ENCODE measurements around the gene OSCP1. TPM values are rescaled to one million over a fixed set of nuclear protein-coding genes. Genes with fewer than 3 reads are reported as not detected.

Gene OSCP1
- total and polyA plus RNA-seq, 2 donors (not counting 1 experiment from before 2014, with no cell fraction given), result 6.5 to 10.7 TPM

- H3K27me3 ChIP-seq (ENCODE audit: control insufficient read depth, insufficient read depth, low read length), result peaks cover 9% of the 10 kb centered on the region
- no peak overlapping the region for H2AFZ ChIP-seq (ENCODE audit: low read length)
- no peak for DNase-seq (ENCODE audit: low read depth in 2 of 2)
- TF ChIP-seq CTCF (conservative IDR thresholded peaks at IDR 0.05 in 1 of 2, IDR thresholded peaks at IDR 0.05 in 1 of 2; ENCODE audit: low read depth in 1 of 2, low read length in 2 of 2) (no peak), EZH2 (IDR thresholded peaks at IDR 0.05; ENCODE audit: low read length, missing control alignments) (no peak)
- no peaks in the 10 kb centered on the region for H3K36me3 ChIP-seq (ENCODE audit: control insufficient read depth, insufficient read depth, low read length)
- no peaks in the 10 kb centered on the region for H3K79me2 ChIP-seq (ENCODE audit: control insufficient read depth, insufficient read depth, low read length)
- no peaks in the 10 kb centered on the region for H3K4me1 ChIP-seq (ENCODE audit: control insufficient read depth, extremely low read depth, insufficient read depth, low read length)
- no peak overlapping the region for H3K4me3 ChIP-seq (replicated peaks in 1 of 4; ENCODE audit: control extremely low read depth in 1 of 4, insufficient read depth in 1 of 4, low read depth in 3 of 4, low read length in 4 of 4)
- no peak overlapping the region for H3K4me2 ChIP-seq (ENCODE audit: extremely low read depth, insufficient read depth, low read length)
- H4K20me1 ChIP-seq (ENCODE audit: control insufficient read depth, extremely low read depth, insufficient read depth, low read length), result no peaks in the 10 kb centered on the region
- no peak overlapping the region for H3K27ac ChIP-seq (ENCODE audit: insufficient read depth, low read length)
- H3K9ac ChIP-seq (ENCODE audit: insufficient read depth, low read length), result no peak overlapping the region
- H3K9me3 ChIP-seq (ENCODE audit: control insufficient read depth, insufficient read depth, low read depth, low read length), result no peaks in the 10 kb centered on the region
Measured at GRCh38 chr1:36486093-36486438, 35.8 kb upstream of the OSCP1 start.

- Histone ChIP-seq H2AFZ (ENCODE audit: low read length) (no peak overlapping the region), H3K9ac (ENCODE audit: insufficient read depth, low read length) (no peak overlapping the region), H3K4me3 (replicated peaks in 1 of 4; ENCODE audit: control extremely low read depth in 1 of 4, insufficient read depth in 1 of 4, low read depth in 3 of 4, low read length in 4 of 4) (no peak overlapping the region), H3K4me2 (ENCODE audit: extremely low read depth, insufficient read depth, low read length) (no peak overlapping the region), H3K27ac (ENCODE audit: insufficient read depth, low read length) (no peak overlapping the region), H3K36me3 (ENCODE audit: control insufficient read depth, insufficient read depth, low read length) (no peaks in the 10 kb centered on the region), H3K79me2 (ENCODE audit: control insufficient read depth, insufficient read depth, low read length) (no peaks in the 10 kb centered on the region), H3K27me3 (ENCODE audit: control insufficient read depth, insufficient read depth, low read length) (peaks cover 12% of the 10 kb centered on the region), H4K20me1 (ENCODE audit: control insufficient read depth, extremely low read depth, insufficient read depth, low read length) (no peaks in the 10 kb centered on the region), H3K9me3 (ENCODE audit: control insufficient read depth, insufficient read depth, low read depth, low read length) (no peaks in the 10 kb centered on the region), H3K4me1 (ENCODE audit: control insufficient read depth, extremely low read depth, insufficient read depth, low read length) (no peaks in the 10 kb centered on the region)
- no peak for TF ChIP-seq EZH2 (IDR thresholded peaks at IDR 0.05; ENCODE audit: low read length, missing control alignments)
- TF ChIP-seq CTCF (conservative IDR thresholded peaks at IDR 0.05 in 1 of 2, IDR thresholded peaks at IDR 0.05 in 1 of 2; ENCODE audit: low read depth in 1 of 2, low read length in 2 of 2), result no peak
- DNase-seq (ENCODE audit: low read depth in 2 of 2), result no peak
Measured at GRCh38 chr1:36484099-36484498, 33.8 kb upstream of the OSCP1 start.

- TF ChIP-seq CTCF (conservative IDR thresholded peaks at IDR 0.05 in 1 of 2, IDR thresholded peaks at IDR 0.05 in 1 of 2; ENCODE audit: low read depth in 1 of 2, low read length in 2 of 2), result no peak
- no peak for TF ChIP-seq EZH2 (IDR thresholded peaks at IDR 0.05; ENCODE audit: low read length, missing control alignments)
- Histone ChIP-seq H3K9ac (ENCODE audit: insufficient read depth, low read length) (no peak within 1 kb of the TSS), H3K79me2 (ENCODE audit: control insufficient read depth, insufficient read depth, low read length) (no peaks in the 10 kb centered on the region), H3K4me2 (ENCODE audit: extremely low read depth, insufficient read depth, low read length) (peak within 1 kb of the TSS; percentile 5), H3K4me3 (replicated peaks in 1 of 4; ENCODE audit: control extremely low read depth in 1 of 4, insufficient read depth in 1 of 4, low read depth in 3 of 4, low read length in 4 of 4) (no peak within 1 kb of the TSS), H3K27me3 (ENCODE audit: control insufficient read depth, insufficient read depth, low read length) (peaks cover 12% of the 10 kb centered on the region), H3K36me3 (ENCODE audit: control insufficient read depth, insufficient read depth, low read length) (no peaks in the 10 kb centered on the region), H2AFZ (ENCODE audit: low read length) (no peak within 1 kb of the TSS), H3K9me3 (ENCODE audit: control insufficient read depth, insufficient read depth, low read depth, low read length) (no peaks in the 10 kb centered on the region), H4K20me1 (ENCODE audit: control insufficient read depth, extremely low read depth, insufficient read depth, low read length) (no peaks in the 10 kb centered on the region), H3K27ac (ENCODE audit: insufficient read depth, low read length) (no peak within 1 kb of the TSS), H3K4me1 (ENCODE audit: control insufficient read depth, extremely low read depth, insufficient read depth, low read length) (no peaks in the 10 kb centered on the region)
- DNase-seq (ENCODE audit: low read depth in 2 of 2), result no peak
Measured at GRCh38 chr1:36482724-36483388, 32.6 kb upstream of the OSCP1 start, which contains the start of gene CSF3R. Gene CSF3R (minus strand): TSS chr1:36482913. CDS start chr1:36479496, 3,417 bp downstream.

All from fibroblast of lung (primary cell).